A549 treated with RU486 at 1 μM for 4 hours (cell line): Measurements from ENCODE around the gene GATA3. TPM values are rescaled to one million over a fixed set of nuclear protein-coding genes. Genes with fewer than 3 reads are reported as not detected.

Experiments
- total RNA-seq: library from RNA; stranded (reverse); fragments of 200-300 nt; extraction: Qiagen RNA extraction; gene quantifications from 5 replicates; pipeline ENCODE4 v1.2.3, GENCODE V29; 2022; ENCODE audit warnings: low read depth

GATA3 gene
- 4.0 to 6.6 TPM (median 5.3 TPM) in 5 replicates for total RNA-seq

GRCh38 chr10:8054494-8055407 is at the start of gene GATA3:
TSS of gene GATA3 (plus strand) at chr10:8054688. CDS start at chr10:8055656, 968 bp downstream.

Other genes with a start within 250 kb of the GATA3 start
- gene TAF3, start 236.2 kb upstream of the GATA3 start, total RNA-seq = 7.9 to 9.5 TPM (median 8.8 TPM) in 5 replicates